ENCODE data around the gene TRIM44.

Gene TRIM44, protein sequence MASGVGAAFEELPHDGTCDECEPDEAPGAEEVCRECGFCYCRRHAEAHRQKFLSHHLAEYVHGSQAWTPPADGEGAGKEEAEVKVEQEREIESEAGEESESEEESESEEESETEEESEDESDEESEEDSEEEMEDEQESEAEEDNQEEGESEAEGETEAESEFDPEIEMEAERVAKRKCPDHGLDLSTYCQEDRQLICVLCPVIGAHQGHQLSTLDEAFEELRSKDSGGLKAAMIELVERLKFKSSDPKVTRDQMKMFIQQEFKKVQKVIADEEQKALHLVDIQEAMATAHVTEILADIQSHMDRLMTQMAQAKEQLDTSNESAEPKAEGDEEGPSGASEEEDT

GRCh38 chr11:35662649-35663407, at the start of gene TRIM44:
TRIM44 (plus strand) TSS chr11:35662775; CDS start chr11:35663112, 337 bp downstream.
- peak; percentile 87 for DNase-seq

DNA sequence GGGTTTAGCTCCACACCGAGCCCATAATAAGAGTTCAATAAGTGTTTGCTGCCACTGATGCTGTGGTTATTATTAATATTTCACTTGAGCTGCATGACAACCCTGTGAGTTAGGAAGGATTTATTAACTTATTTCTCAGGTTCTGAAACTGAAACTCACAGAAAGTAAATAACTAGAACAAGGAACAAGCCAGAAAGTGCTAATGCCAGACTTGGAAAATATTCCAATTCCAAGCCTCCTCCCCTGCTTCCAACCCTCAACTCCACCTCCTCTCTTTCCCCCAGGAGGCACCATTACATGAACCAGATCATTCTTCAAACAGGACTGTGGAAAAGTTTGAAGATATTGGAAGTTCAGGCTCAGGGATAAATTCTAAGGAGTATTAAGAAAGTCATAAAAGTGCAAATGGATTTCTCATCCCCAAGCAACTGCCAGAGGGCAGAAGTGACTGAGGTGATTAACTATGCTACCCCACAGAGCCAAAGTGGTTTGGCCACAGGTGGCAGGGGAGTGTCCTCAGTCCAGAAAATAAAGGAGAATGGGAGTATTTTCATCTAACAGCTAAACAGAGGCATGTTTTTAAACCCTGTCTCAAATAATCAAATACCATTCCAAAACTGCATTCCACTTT, 47.5 kb upstream of the TRIM44 start:
- no peak for DNase-seq

DNA sequence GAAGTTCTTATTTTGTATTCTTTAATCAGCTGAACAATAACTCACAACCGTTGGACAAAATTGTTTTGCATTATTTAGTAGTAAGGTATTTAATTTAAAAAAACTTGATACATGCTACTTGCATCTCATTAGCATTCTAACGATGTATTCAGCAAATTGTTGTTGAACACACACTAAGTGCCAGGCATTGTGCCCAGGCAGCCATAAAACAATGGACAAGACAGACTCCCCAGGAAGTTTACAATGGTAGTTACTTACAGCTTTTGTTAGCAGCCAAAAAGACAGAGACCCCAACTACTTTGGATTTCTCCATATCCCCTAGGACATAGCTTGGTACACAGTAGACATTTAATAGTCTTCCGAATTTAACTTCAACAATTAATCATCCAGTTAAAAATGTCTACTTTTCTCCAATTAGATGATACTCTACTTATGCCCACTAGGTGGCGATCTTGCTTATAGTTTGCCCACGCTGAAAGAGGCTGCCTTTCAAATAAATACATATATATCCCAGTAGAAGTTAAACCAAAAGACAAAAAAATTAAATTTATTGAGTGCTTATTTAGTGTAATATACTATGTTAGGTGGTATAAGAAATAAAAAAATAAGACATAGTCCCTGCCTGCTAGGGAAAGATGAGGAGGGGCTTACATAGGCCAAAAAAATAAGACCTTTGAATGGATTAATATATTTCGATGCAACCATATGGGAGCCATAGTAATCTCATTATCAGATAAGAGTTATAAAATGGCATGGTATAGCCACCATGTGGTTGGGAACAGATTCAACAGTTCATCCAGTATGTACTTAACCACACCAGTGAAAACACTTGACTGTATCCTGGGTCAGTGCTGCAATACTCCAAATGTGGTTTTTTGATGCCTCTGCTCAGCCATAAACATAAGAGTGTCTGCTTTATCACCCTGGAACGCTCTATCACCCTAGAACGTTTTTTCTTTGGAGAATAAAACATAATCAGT, 46.4 kb upstream of the TRIM44 start:
- DNase-seq: no peak

DNA sequence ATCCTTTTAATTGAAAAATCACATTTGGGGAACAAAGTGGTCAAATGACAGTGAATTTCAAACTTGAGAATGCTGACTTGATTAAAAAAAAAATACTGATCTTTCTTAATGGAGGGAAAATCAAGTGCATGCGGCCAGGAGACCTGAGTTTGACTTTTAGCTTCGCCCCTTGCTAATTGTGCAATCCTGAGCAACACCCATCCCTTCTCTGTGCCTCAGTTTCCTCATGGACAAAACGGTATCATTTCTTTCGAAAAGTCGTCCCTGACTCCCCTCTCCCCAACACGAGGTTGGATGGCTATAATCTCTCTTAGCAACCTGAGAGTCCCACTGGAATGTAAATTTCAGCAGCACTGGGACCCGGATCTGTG, 45.3 kb upstream of the TRIM44 start:
- DNase-seq: no peak

- peak; percentile 21 for DNase-seq
Observed at GRCh38 chr11:35617687-35618496, 44.7 kb upstream of the TRIM44 start, which contains the start of gene FJX1. FJX1 (plus strand) TSS chr11:35618460; CDS start chr11:35618637, 177 bp downstream.

DNA sequence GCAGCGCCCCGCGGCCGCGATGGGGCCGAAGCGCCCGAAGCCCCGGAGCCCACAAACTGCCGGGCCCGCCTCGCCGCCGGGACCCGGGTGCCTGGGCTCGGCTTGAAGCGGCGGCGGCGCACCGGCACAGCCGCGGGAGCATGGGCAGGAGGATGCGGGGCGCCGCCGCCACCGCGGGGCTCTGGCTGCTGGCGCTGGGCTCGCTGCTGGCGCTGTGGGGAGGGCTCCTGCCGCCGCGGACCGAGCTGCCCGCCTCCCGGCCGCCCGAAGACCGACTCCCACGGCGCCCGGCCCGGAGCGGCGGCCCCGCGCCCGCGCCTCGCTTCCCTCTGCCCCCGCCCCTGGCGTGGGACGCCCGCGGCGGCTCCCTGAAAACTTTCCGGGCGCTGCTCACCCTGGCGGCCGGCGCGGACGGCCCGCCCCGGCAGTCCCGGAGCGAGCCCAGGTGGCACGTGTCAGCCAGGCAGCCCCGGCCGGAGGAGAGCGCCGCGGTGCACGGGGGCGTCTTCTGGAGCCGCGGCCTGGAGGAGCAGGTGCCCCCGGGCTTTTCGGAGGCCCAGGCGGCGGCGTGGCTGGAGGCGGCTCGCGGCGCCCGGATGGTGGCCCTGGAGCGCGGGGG, 44.0 kb upstream of the TRIM44 start:
- DNase-seq: no peak

DNA sequence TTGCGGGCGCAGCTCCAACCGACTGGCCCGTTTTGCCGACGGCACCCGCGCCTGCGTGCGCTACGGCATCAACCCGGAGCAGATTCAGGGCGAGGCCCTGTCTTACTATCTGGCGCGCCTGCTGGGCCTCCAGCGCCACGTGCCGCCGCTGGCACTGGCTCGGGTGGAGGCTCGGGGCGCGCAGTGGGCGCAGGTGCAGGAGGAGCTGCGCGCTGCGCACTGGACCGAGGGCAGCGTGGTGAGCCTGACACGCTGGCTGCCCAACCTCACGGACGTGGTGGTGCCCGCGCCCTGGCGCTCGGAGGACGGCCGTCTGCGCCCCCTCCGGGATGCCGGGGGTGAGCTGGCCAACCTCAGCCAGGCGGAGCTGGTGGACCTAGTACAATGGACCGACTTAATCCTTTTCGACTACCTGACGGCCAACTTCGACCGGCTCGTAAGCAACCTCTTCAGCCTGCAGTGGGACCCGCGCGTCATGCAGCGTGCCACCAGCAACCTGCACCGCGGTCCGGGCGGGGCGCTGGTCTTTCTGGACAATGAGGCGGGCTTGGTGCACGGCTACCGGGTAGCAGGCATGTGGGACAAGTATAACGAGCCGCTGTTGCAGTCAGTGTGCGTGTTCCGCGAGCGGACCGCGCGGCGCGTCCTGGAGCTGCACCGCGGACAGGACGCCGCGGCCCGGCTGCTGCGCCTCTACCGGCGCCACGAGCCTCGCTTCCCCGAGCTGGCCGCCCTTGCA, 43.3 kb upstream of the TRIM44 start:
- DNase-seq: no peak

- no peak for DNase-seq
Observed at GRCh38 chr11:35619855-35620640, 42.5 kb upstream of the TRIM44 start.

GRCh38 chr11:35620795-35621194, 41.8 kb upstream of the TRIM44 start:
- DNase-seq: no peak

GRCh38 chr11:35621620-35622019, 41.0 kb upstream of the TRIM44 start:
- no peak for DNase-seq

- no peak for DNase-seq
Observed at GRCh38 chr11:35622070-35622469, 40.5 kb upstream of the TRIM44 start.

DNA sequence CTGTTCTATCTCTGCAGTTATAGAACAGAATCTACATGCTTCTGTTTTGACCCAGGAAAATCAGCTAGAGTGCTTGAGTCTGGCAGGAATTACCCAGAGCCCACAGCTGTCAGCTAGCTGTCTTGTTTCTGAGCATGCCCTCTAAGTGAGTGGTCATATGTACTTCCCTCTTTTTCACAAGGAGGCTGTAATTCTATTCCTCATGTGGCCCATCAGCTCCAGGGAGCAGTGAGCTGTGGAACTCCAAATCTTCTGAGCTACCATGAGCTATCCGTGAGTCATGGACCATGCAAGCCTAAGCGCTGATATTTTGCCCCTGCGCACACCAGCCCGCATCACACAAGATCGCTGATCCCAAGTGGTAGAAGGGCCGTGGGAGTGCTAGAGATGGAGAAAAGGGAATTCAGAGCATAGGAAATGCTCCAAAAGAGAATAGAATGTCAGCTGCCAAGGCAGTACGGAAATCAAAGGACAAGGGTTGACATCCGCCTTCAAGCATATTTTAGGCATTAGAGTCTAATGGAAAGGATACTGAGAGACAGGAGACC, 38.9 kb upstream of the TRIM44 start:
- DNase-seq: no peak

- no peak for DNase-seq
Observed at GRCh38 chr11:35624316-35624715, 38.3 kb upstream of the TRIM44 start.

- no peak for DNase-seq
Observed at GRCh38 chr11:35624781-35625180, 37.8 kb upstream of the TRIM44 start.

DNA sequence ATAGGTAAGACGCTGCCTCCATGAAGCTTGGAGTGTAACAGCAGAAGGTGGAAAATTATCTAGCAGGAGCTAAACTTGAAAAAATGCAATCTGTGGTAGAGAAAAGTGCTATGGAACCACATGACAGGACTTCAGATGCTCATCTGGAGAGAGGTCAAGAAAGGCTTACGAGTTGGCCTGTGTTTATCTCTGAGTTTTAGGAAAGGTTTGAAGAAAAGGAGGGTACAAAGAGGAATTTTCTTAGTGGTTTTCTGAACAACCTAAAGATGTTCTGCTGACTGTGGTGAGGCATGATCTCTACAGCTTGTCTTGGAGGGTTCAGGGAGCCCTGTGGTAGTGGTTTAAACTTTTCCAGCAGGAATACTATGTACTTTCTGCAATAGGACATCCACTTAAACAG, 36.1 kb upstream of the TRIM44 start:
- DNase-seq: no peak

GRCh38 chr11:35629511-35629910, 33.1 kb upstream of the TRIM44 start:
- no peak for DNase-seq

DNA sequence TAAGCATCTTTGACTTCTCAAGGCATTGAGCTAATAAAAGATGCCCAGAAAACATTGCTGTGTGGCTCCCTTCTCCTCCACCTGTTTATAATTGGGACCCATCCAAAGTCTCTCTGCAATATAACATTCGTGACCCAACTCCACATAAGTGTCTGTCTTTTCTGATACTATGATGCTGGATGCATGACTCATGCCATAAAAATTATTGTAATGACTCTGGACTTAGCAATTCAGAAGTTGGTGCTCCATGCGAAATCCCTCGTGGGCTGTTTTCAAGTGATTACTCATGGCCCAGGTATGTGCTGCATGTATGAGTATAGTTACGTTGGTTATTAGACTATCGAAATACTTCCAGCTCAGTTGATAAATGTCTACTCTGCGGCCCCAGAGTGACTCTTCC, 32.7 kb upstream of the TRIM44 start:
- DNase-seq: no peak

DNA sequence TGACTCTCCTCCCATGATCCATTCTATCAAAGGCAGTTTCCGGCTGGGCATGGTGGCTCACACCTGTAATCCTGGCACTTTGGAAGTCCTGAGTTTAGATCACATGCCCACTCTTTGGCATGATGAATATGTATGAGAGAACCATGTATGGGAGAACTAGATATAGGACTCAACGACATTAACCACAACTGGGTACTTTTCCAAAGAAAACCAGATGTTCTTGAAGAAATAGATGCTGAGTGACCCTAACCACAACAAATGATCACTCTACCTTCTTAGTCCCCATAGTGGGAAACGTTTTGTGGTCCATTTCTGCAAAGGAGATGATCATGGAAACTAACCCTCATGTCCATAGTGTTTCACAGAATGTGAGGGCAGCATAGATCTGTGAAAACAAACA, 30.7 kb upstream of the TRIM44 start:
- no peak for DNase-seq

DNA sequence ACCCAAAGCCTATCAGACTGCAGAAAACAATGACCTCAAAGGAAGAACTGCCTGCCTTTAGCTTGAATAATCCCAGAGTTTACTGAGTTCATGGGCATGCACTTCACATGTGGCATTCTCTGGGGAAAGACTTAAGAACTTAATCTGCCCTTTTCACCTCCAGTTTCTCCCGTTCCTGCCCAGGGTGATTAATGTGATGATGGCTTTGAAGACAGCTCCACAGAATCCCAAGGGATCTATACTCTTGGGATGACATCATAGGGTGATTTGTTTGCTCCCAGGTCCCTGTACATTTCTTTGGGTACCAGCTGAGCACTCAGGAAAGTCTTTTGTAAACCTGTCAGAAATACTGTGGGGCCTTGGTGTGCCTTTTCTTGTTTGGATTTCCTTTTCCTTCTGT, 30.3 kb upstream of the TRIM44 start:
- DNase-seq: no peak

All from CD4-positive, alpha-beta T cell treated with Interleukin-15 for 1 hour (primary cell).